B cell (primary cell): ENCODE measurements around the gene ZNF385D. TPM values are rescaled to one million over a fixed set of nuclear protein-coding genes. Genes with fewer than 3 reads are reported as not detected.
"Not testable (repeated sequence)": the region's sequence is repeated elsewhere in the genome, so short reads cannot be mapped to it uniquely, and the experiment has no call there.

Source experiments
- ATAC-seq: fragments of 200-7000 bp; cut with Tn5 transposase; one replicate; pipeline ENCODE4 v1.10.0; 2021; ENCODE audit warnings: low read depth, mild to moderate bottlenecking, moderate number of reproducible peaks, moderate library complexity
- CTCF ChIA-PET: fragments of 350-600 bp; sonication (Branson Sonifier 250); formaldehyde crosslinking; loops from one replicate; lab custom pipeline; 2021; ENCODE audit warnings: antibody characterized with exemption, inconsistent platforms; lab: Charles Lee
- POLR2A ChIA-PET: fragments of 350-600 bp; sonication (Branson Sonifier 250); formaldehyde crosslinking; loops from one replicate; lab custom pipeline; 2021; ENCODE audit warnings: antibody characterized with exemption; lab: Charles Lee
- DNase-seq: peaks from one replicate; pipeline ENCODE4 v3.0.0; 2013
- H2AFZ ChIP-seq: 2 replicates; pipeline ENCODE4 v1.6.1; 2012; ENCODE audit warnings: mild to moderate bottlenecking, low read depth, low read length; ENCODE audit not compliant: insufficient read depth, poor library complexity, severe bottlenecking
- H3K27ac ChIP-seq, 2 donors: 1 replicate in 1 of 2; 2 replicates in 1 of 2; pipeline ENCODE4 v1.5.1; 2012 to 2013; ENCODE audit warnings: low read length in 2 of 2, mild to moderate bottlenecking in 2 of 2, moderate library complexity in 1 of 2
- H3K27me3 ChIP-seq, 4 experiments: fragments of 200-600 bp in 1 of 4; sonication (generic) in 1 of 4; replicated peaks in 1 of 4; 1 replicate in 2 of 4; 2 replicates in 2 of 4; pipeline versions ENCODE4 v1.6.1 to v1.7.0; 2013 to 2016; ENCODE audit warnings: low read length in 3 of 4, mild to moderate bottlenecking in 2 of 4, mixed read lengths in 1 of 4, moderate library complexity in 1 of 4; ENCODE audit not compliant: insufficient read depth in 4 of 4, control insufficient read depth in 3 of 4; ENCODE audit errors: control extremely low read depth in 1 of 4
- H3K36me3 ChIP-seq, 2 experiments: replicated peaks in 1 of 2; 1 replicate in 1 of 2; 2 replicates in 1 of 2; pipeline versions ENCODE4 v1.6.1 to v1.7.1; 2013; ENCODE audit warnings: low read length in 1 of 2; ENCODE audit not compliant: insufficient read depth in 2 of 2, control insufficient read depth in 1 of 2; ENCODE audit errors: control extremely low read depth in 1 of 2, extremely low read depth in 1 of 2
- H3K4me1 ChIP-seq, 2 donors: fragments of 200-600 bp in 1 of 2; sonication (generic) in 1 of 2; 1 replicate in 1 of 2; 2 replicates in 1 of 2; pipeline versions ENCODE4 v1.5.1 to v1.6.1; 2013 to 2017; ENCODE audit warnings: low read length in 2 of 2; ENCODE audit not compliant: control insufficient read depth in 2 of 2, insufficient read depth in 2 of 2
- H3K4me2 ChIP-seq: replicated peaks from 2 replicates; pipeline ENCODE3; 2012; ENCODE audit warnings: mild to moderate bottlenecking, low read depth, low read length; ENCODE audit not compliant: poor library complexity, severe bottlenecking
- H3K4me3 ChIP-seq, 5 experiments: fragments of 200-600 bp in 1 of 5; sonication (generic) in 1 of 5; 1 replicate in 3 of 5; 2 replicates in 2 of 5; pipeline versions ENCODE4 v1.5.1 to v1.7.0; 2011 to 2016; ENCODE audit warnings: low read length in 4 of 5, mild to moderate bottlenecking in 4 of 5, low read depth in 2 of 5, control low read depth in 1 of 5, moderate library complexity in 1 of 5; ENCODE audit not compliant: insufficient read depth in 1 of 5; ENCODE audit errors: control extremely low read depth in 1 of 5, extremely low read depth in 1 of 5
- H3K79me2 ChIP-seq: fragments of 200-600 bp; sonication (generic); one replicate; pipeline ENCODE4 v1.6.0; 2016; ENCODE audit warnings: low read length; ENCODE audit not compliant: control insufficient read depth, insufficient read depth
- H3K9ac ChIP-seq: fragments of 200-600 bp; sonication (generic); 2 replicates; pipeline ENCODE4 v1.6.1; 2017; ENCODE audit warnings: mild to moderate bottlenecking, low read length, moderate library complexity
- H3K9me3 ChIP-seq, 3 donors: one replicate each; pipeline versions ENCODE4 v1.6.1 to v1.7.1; 2013; ENCODE audit warnings: low read length in 2 of 3; ENCODE audit not compliant: control insufficient read depth in 2 of 3, insufficient read depth in 1 of 3; ENCODE audit errors: control extremely low read depth in 1 of 3
- H4K20me1 ChIP-seq: 2 replicates; pipeline ENCODE4 v1.6.0; 2012; ENCODE audit warnings: mild to moderate bottlenecking, low read length; ENCODE audit not compliant: insufficient read depth, control insufficient read depth, poor library complexity, severe bottlenecking
- H3K27ac Mint-ChIP-seq: one replicate; pipeline ENCODE4 v1.8.0; 2021; ENCODE audit warnings: mixed read lengths
- H3K27me3 Mint-ChIP-seq: one replicate; pipeline ENCODE4 v1.8.0; 2021; ENCODE audit warnings: mixed read lengths
- H3K4me1 Mint-ChIP-seq: one replicate; pipeline ENCODE4 v1.8.0; 2021; ENCODE audit warnings: mixed read lengths
- H3K4me3 Mint-ChIP-seq: one replicate; pipeline ENCODE4 v1.8.0; 2021; ENCODE audit warnings: mixed read lengths
- H3K9me3 Mint-ChIP-seq: one replicate; pipeline ENCODE4 v1.8.0; 2022; ENCODE audit warnings: mixed read lengths; ENCODE audit not compliant: insufficient read depth
- CTCF ChIP-seq: fragments of 200-600 bp; IDR thresholded peaks from one replicate; pipeline ENCODE4 v1.8.0; 2022; ENCODE audit warnings: antibody characterized with exemption, mild to moderate bottlenecking
- EZH2 ChIP-seq: IDR thresholded peaks from 2 replicates; pipeline ENCODE4 v1.6.1; 2012; ENCODE audit warnings: borderline replicate concordance, low read depth, mild to moderate bottlenecking, moderate library complexity, low read length; ENCODE audit not compliant: insufficient read depth, poor library complexity, severe bottlenecking
- WGBS: methylation state at CpG from one replicate; pipeline ENCODE4 v1.1.5; 2013; ENCODE audit warnings: missing lambda C conversion rate; ENCODE audit not compliant: insufficient coverage; 5-methylcytosine and 5-hydroxymethylcytosine counted together
- intact Hi-C: fragments of 100-400 bp; cut with micrococcal nuclease; formaldehyde crosslinking; loops from one replicate; pipeline ENCODE4 v1.10.0; 2022
- polyA plus RNA-seq: library from polyadenylated mRNA; depleted of rRNA; stranded (reverse); fragments of >200 nt; gene quantifications from 2 replicates; pipeline ENCODE4 v1.2.3, GENCODE V29; 2012
- total RNA-seq, 2 donors: library from RNA; stranded (reverse); fragments of 120-200 nt in 1 of 2; gene quantifications; 1 replicate in 1 of 2; 2 replicates in 1 of 2; pipeline versions ENCODE4 v1.2.3 to v1.2.4, GENCODE V29; 2013 to 2022

The ZNF385D gene
- total and polyA plus RNA-seq, 2 donors (not counting 1 experiment from before 2014, with no cell fraction given) = not detected

- H3K4me1 ChIP-seq, H3K4me3 Mint-ChIP-seq, POLR2A ChIA-PET, DNase-seq, H3K36me3 ChIP-seq, H3K27me3 ChIP-seq, CTCF ChIA-PET, H3K9me3 Mint-ChIP-seq, H3K27ac ChIP-seq, H4K20me1 ChIP-seq, H3K27me3 Mint-ChIP-seq, H3K4me1 Mint-ChIP-seq, H3K4me3 ChIP-seq, H3K9ac ChIP-seq, H3K27ac Mint-ChIP-seq, intact Hi-C loops, H3K79me2 ChIP-seq, H3K9me3 ChIP-seq, ATAC-seq, H2AFZ ChIP-seq, H3K4me2 ChIP-seq: not testable (repeated sequence)
- 100% methylated on average over 3 of the region's 5 CpGs for WGBS
These were observed 373.0 kb downstream of the ZNF385D start for GRCh38 chr3:21378036-21378435.

- Histone ChIP-seq H3K27ac (no peak overlapping the region), H3K4me3 (no peak overlapping the region), H3K9me3 (no peaks in the 10 kb centered on the region), H3K4me1 (no peaks in the 10 kb centered on the region), H2AFZ (no peak overlapping the region), H3K36me3 (no peaks in the 10 kb centered on the region), H3K79me2 (no peaks in the 10 kb centered on the region), H3K9ac (no peak overlapping the region), H4K20me1 (no peaks in the 10 kb centered on the region), H3K4me2 (no peak overlapping the region), H3K27me3 (no peaks in the 10 kb centered on the region)
- no peak for DNase-seq
- no peaks in the 10 kb centered on the region for H3K9me3 Mint-ChIP-seq
- no peak overlapping the region for H3K4me3 Mint-ChIP-seq
- intact Hi-C loops = no loop called here
- H3K27ac Mint-ChIP-seq = no peak overlapping the region
- TF ChIP-seq EZH2 (no peak), CTCF (no peak)
- CTCF ChIA-PET = no interaction called here
- ATAC-seq = no peak
- no peaks in the 10 kb centered on the region for H3K27me3 Mint-ChIP-seq
- POLR2A ChIA-PET = no interaction called here
- H3K4me1 Mint-ChIP-seq = no peaks in the 10 kb centered on the region
These were observed 373.8 kb downstream of the ZNF385D start for GRCh38 chr3:21377071-21377769.
